B cell (primary cell): Measurements from ENCODE around the gene FRMPD1. TPM values are rescaled to one million over a fixed set of nuclear protein-coding genes. Genes with fewer than 3 reads are reported as not detected.

Experiments used
- ATAC-seq: fragments of 200-7000 bp; cut with Tn5 transposase; one replicate; pipeline ENCODE4 v1.10.0; 2021; ENCODE audit warnings: low read depth, mild to moderate bottlenecking, moderate number of reproducible peaks, moderate library complexity
- CTCF ChIA-PET: fragments of 350-600 bp; sonication (Branson Sonifier 250); formaldehyde crosslinking; loops from one replicate; lab custom pipeline; 2021; ENCODE audit warnings: antibody characterized with exemption, inconsistent platforms; lab: Charles Lee
- POLR2A ChIA-PET: fragments of 350-600 bp; sonication (Branson Sonifier 250); formaldehyde crosslinking; loops from one replicate; lab custom pipeline; 2021; ENCODE audit warnings: antibody characterized with exemption; lab: Charles Lee
- DNase-seq: peaks from one replicate; pipeline ENCODE4 v3.0.0; 2013
- H2AFZ ChIP-seq: 2 replicates; pipeline ENCODE4 v1.6.1; 2012; ENCODE audit warnings: mild to moderate bottlenecking, low read depth, low read length; ENCODE audit not compliant: insufficient read depth, poor library complexity, severe bottlenecking
- H3K27ac ChIP-seq, 2 donors: 1 replicate in 1 of 2; 2 replicates in 1 of 2; pipeline ENCODE4 v1.5.1; 2012 to 2013; ENCODE audit warnings: low read length in 2 of 2, mild to moderate bottlenecking in 2 of 2, moderate library complexity in 1 of 2
- H3K27me3 ChIP-seq, 4 experiments: fragments of 200-600 bp in 1 of 4; sonication (generic) in 1 of 4; replicated peaks in 1 of 4; 1 replicate in 2 of 4; 2 replicates in 2 of 4; pipeline versions ENCODE4 v1.6.1 to v1.7.0; 2013 to 2016; ENCODE audit warnings: low read length in 3 of 4, mild to moderate bottlenecking in 2 of 4, mixed read lengths in 1 of 4, moderate library complexity in 1 of 4; ENCODE audit not compliant: insufficient read depth in 4 of 4, control insufficient read depth in 3 of 4; ENCODE audit errors: control extremely low read depth in 1 of 4
- H3K36me3 ChIP-seq, 2 experiments: replicated peaks in 1 of 2; 1 replicate in 1 of 2; 2 replicates in 1 of 2; pipeline versions ENCODE4 v1.6.1 to v1.7.1; 2013; ENCODE audit warnings: low read length in 1 of 2; ENCODE audit not compliant: insufficient read depth in 2 of 2, control insufficient read depth in 1 of 2; ENCODE audit errors: control extremely low read depth in 1 of 2, extremely low read depth in 1 of 2
- H3K4me1 ChIP-seq, 2 donors: fragments of 200-600 bp in 1 of 2; sonication (generic) in 1 of 2; 1 replicate in 1 of 2; 2 replicates in 1 of 2; pipeline versions ENCODE4 v1.5.1 to v1.6.1; 2013 to 2017; ENCODE audit warnings: low read length in 2 of 2; ENCODE audit not compliant: control insufficient read depth in 2 of 2, insufficient read depth in 2 of 2
- H3K4me2 ChIP-seq: replicated peaks from 2 replicates; pipeline ENCODE3; 2012; ENCODE audit warnings: mild to moderate bottlenecking, low read depth, low read length; ENCODE audit not compliant: poor library complexity, severe bottlenecking
- H3K4me3 ChIP-seq, 5 experiments: fragments of 200-600 bp in 1 of 5; sonication (generic) in 1 of 5; 1 replicate in 3 of 5; 2 replicates in 2 of 5; pipeline versions ENCODE4 v1.5.1 to v1.7.0; 2011 to 2016; ENCODE audit warnings: low read length in 4 of 5, mild to moderate bottlenecking in 4 of 5, low read depth in 2 of 5, control low read depth in 1 of 5, moderate library complexity in 1 of 5; ENCODE audit not compliant: insufficient read depth in 1 of 5; ENCODE audit errors: control extremely low read depth in 1 of 5, extremely low read depth in 1 of 5
- H3K79me2 ChIP-seq: fragments of 200-600 bp; sonication (generic); one replicate; pipeline ENCODE4 v1.6.0; 2016; ENCODE audit warnings: low read length; ENCODE audit not compliant: control insufficient read depth, insufficient read depth
- H3K9ac ChIP-seq: fragments of 200-600 bp; sonication (generic); 2 replicates; pipeline ENCODE4 v1.6.1; 2017; ENCODE audit warnings: mild to moderate bottlenecking, low read length, moderate library complexity
- H3K9me3 ChIP-seq, 3 donors: one replicate each; pipeline versions ENCODE4 v1.6.1 to v1.7.1; 2013; ENCODE audit warnings: low read length in 2 of 3; ENCODE audit not compliant: control insufficient read depth in 2 of 3, insufficient read depth in 1 of 3; ENCODE audit errors: control extremely low read depth in 1 of 3
- H4K20me1 ChIP-seq: 2 replicates; pipeline ENCODE4 v1.6.0; 2012; ENCODE audit warnings: mild to moderate bottlenecking, low read length; ENCODE audit not compliant: insufficient read depth, control insufficient read depth, poor library complexity, severe bottlenecking
- H3K27ac Mint-ChIP-seq: one replicate; pipeline ENCODE4 v1.8.0; 2021; ENCODE audit warnings: mixed read lengths
- H3K27me3 Mint-ChIP-seq: one replicate; pipeline ENCODE4 v1.8.0; 2021; ENCODE audit warnings: mixed read lengths
- H3K4me1 Mint-ChIP-seq: one replicate; pipeline ENCODE4 v1.8.0; 2021; ENCODE audit warnings: mixed read lengths
- H3K4me3 Mint-ChIP-seq: one replicate; pipeline ENCODE4 v1.8.0; 2021; ENCODE audit warnings: mixed read lengths
- H3K9me3 Mint-ChIP-seq: one replicate; pipeline ENCODE4 v1.8.0; 2022; ENCODE audit warnings: mixed read lengths; ENCODE audit not compliant: insufficient read depth
- CTCF ChIP-seq: fragments of 200-600 bp; IDR thresholded peaks from one replicate; pipeline ENCODE4 v1.8.0; 2022; ENCODE audit warnings: antibody characterized with exemption, mild to moderate bottlenecking
- EZH2 ChIP-seq: IDR thresholded peaks from 2 replicates; pipeline ENCODE4 v1.6.1; 2012; ENCODE audit warnings: borderline replicate concordance, low read depth, mild to moderate bottlenecking, moderate library complexity, low read length; ENCODE audit not compliant: insufficient read depth, poor library complexity, severe bottlenecking
- WGBS: methylation state at CpG from one replicate; pipeline ENCODE4 v1.1.5; 2013; ENCODE audit warnings: missing lambda C conversion rate; ENCODE audit not compliant: insufficient coverage; 5-methylcytosine and 5-hydroxymethylcytosine counted together
- intact Hi-C: fragments of 100-400 bp; cut with micrococcal nuclease; formaldehyde crosslinking; loops from one replicate; pipeline ENCODE4 v1.10.0; 2022
- polyA plus RNA-seq: library from polyadenylated mRNA; depleted of rRNA; stranded (reverse); fragments of >200 nt; gene quantifications from 2 replicates; pipeline ENCODE4 v1.2.3, GENCODE V29; 2012
- total RNA-seq, 2 donors: library from RNA; stranded (reverse); fragments of 120-200 nt in 1 of 2; gene quantifications; 1 replicate in 1 of 2; 2 replicates in 1 of 2; pipeline versions ENCODE4 v1.2.3 to v1.2.4, GENCODE V29; 2013 to 2022

Gene FRMPD1
- total and polyA plus RNA-seq, 2 donors (not counting 1 experiment from before 2014, with no cell fraction given), result 0.05 TPM; not detected in 1

GRCh38 chr9:37787059-37787458 is 136.3 kb downstream of the FRMPD1 start:
- Mint-ChIP-seq H3K4me3 (no peak overlapping the region), H3K9me3 (no peaks in the 10 kb centered on the region), H3K27ac (no peak overlapping the region), H3K4me1 (peaks cover 31% of the 10 kb centered on the region), H3K27me3 (peaks cover 9% of the 10 kb centered on the region)
- H3K27me3 ChIP-seq, result peaks cover 0 to 2% (median 0%) of the 10 kb centered on the region in 4 experiments
- no peak overlapping the region for H3K9ac ChIP-seq
- peaks cover 27% of the 10 kb centered on the region for H3K79me2 ChIP-seq
- H3K4me2 ChIP-seq, result no peak overlapping the region
- H3K36me3 ChIP-seq, result peaks cover 3 to 17% of the 10 kb centered on the region in 2 experiments
- peaks cover 0 to 5% (median 0%) of the 10 kb centered on the region in 3 donors for H3K9me3 ChIP-seq
- H3K4me1 ChIP-seq, result peaks cover 16 to 21% of the 10 kb centered on the region in 2 donors
- H3K4me3 ChIP-seq, result no peak overlapping the region
- no peak overlapping the region for H3K27ac ChIP-seq
- intact Hi-C loops, result loop anchor here (10.0 kb wide), 1 partner anchor 302 kb away; the partner anchor contains the start of gene POLR1E
- DNase-seq (no peak), ATAC-seq (no peak)
- CTCF ChIA-PET, result no interaction called here
- POLR2A ChIA-PET, result no interaction called here
- TF ChIP-seq EZH2 (no peak), CTCF (no peak)
- 75% methylated on average over 45 of the region's 45 CpGs for WGBS
- H2AFZ ChIP-seq, result no peak overlapping the region
- H4K20me1 ChIP-seq, result peaks cover 22% of the 10 kb centered on the region

- POLR2A ChIA-PET, result no interaction called here
- peaks cover 10% of the 10 kb centered on the region for H4K20me1 ChIP-seq
- Mint-ChIP-seq H3K4me3 (no peak overlapping the region), H3K9me3 (no peaks in the 10 kb centered on the region), H3K27me3 (peaks cover 9% of the 10 kb centered on the region), H3K27ac (no peak overlapping the region), H3K4me1 (peaks cover 21% of the 10 kb centered on the region)
- H3K36me3 ChIP-seq, result peaks cover 0 to 4% of the 10 kb centered on the region in 2 experiments
- H3K27ac ChIP-seq, result no peak overlapping the region
- H3K79me2 ChIP-seq, result peaks cover 23% of the 10 kb centered on the region
- peaks cover 0 to 5% (median 0%) of the 10 kb centered on the region in 3 donors for H3K9me3 ChIP-seq
- H3K4me3 ChIP-seq, result no peak overlapping the region
- H3K4me1 ChIP-seq, result peaks cover 12 to 16% of the 10 kb centered on the region in 2 donors
- WGBS, result no CpG with 5 or more reads among the region's 6 CpGs
- no peak overlapping the region for H3K9ac ChIP-seq
- TF ChIP-seq EZH2 (no peak), CTCF (no peak)
- ATAC-seq (no peak), DNase-seq (no peak)
- CTCF ChIA-PET, result interaction anchor here (0.5 kb wide), 1 partner anchor 1731 kb away, joined by 3 read pairs; no protein-coding TSS in a partner anchor
- intact Hi-C loops, result loop anchor here (10.0 kb wide), 1 partner anchor 304 kb away; the partner anchor contains the start of gene POLR1E
- H3K4me2 ChIP-seq, result no peak overlapping the region
- no peak overlapping the region for H2AFZ ChIP-seq
- peaks cover 0 to 2% (median 0%) of the 10 kb centered on the region in 4 experiments for H3K27me3 ChIP-seq
These were observed 137.6 kb downstream of the FRMPD1 start for GRCh38 chr9:37788332-37788731.
